HG02852 (cell line): Measurements from ENCODE around the gene KLRF2.

Experiments used
- ATAC-seq: cut with Tn5 transposase; IDR thresholded peaks from one replicate; pipeline ENCODE4 v1.9.1; 2021; ENCODE audit warnings: mild to moderate bottlenecking, moderate library complexity; ENCODE audit not compliant: unreplicated experiment

Gene KLRF2

GRCh38 chr12:9933958-9934357 is 52.7 kb downstream of the KLRF2 start:
- no peak for ATAC-seq

- no peak for ATAC-seq
These were observed 53.7 kb downstream of the KLRF2 start for GRCh38 chr12:9935026-9935425.

- ATAC-seq = no peak
These were observed 55.3 kb downstream of the KLRF2 start for GRCh38 chr12:9936591-9936990.

GRCh38 chr12:9940375-9940774 is 59.1 kb downstream of the KLRF2 start:
- no peak for ATAC-seq

GRCh38 chr12:9941838-9942237 is 60.5 kb downstream of the KLRF2 start:
- no peak for ATAC-seq

- ATAC-seq = no peak
These were observed 62.0 kb downstream of the KLRF2 start for GRCh38 chr12:9943240-9943639.

GRCh38 chr12:9944391-9944790 is 63.1 kb downstream of the KLRF2 start:
- ATAC-seq = no peak
